ENCODE measurements around the gene MSH3. TPM values are rescaled to one million over a fixed set of nuclear protein-coding genes. Genes with fewer than 3 reads are reported as not detected.
"Not testable (repeated sequence)": the region's sequence is repeated elsewhere in the genome, so short reads cannot be mapped to it uniquely, and the experiment has no call there.

The MSH3 gene
- total RNA-seq, 2 donors from 2014 or later, result 12.3 to 13.0 TPM

GRCh38 chr5:80867233-80867632 lies 212.8 kb downstream of the MSH3 start:
- no peak for DNase-seq (ENCODE audit: low spot score)
- intact Hi-C loops (cut with DNase I), result no loop called here

GRCh38 chr5:80870442-80870841 lies 216.0 kb downstream of the MSH3 start:
- intact Hi-C loops (cut with DNase I), result no loop called here
- no peak for DNase-seq (ENCODE audit: low spot score)

GRCh38 chr5:80871541-80871961 lies 217.1 kb downstream of the MSH3 start:
- no peak for DNase-seq (ENCODE audit: low spot score)
- intact Hi-C loops (cut with DNase I), result no loop called here

GRCh38 chr5:80874162-80874561 lies 219.7 kb downstream of the MSH3 start:
- DNase-seq (ENCODE audit: low spot score), result no peak

GRCh38 chr5:80877592-80877991 lies 223.1 kb downstream of the MSH3 start:
- intact Hi-C loops (cut with DNase I), result no loop called here
- DNase-seq (ENCODE audit: low spot score), result no peak

More at GRCh38 chr5:80874162-80874561, 219.7 kb downstream of the MSH3 start:
- intact Hi-C loops (cut with DNase I), result no loop called here

- intact Hi-C loops (cut with DNase I), result no loop called here
- no peak for DNase-seq (ENCODE audit: low spot score)
Observed at GRCh38 chr5:80881726-80882125, 227.3 kb downstream of the MSH3 start.

- DNase-seq (ENCODE audit: low spot score); intact Hi-C loops (cut with DNase I): not testable (repeated sequence)
Observed at GRCh38 chr5:80883390-80883789, 228.9 kb downstream of the MSH3 start.

- intact Hi-C loops (cut with DNase I), result no loop called here
- DNase-seq (ENCODE audit: low spot score), result no peak
Observed at GRCh38 chr5:80884086-80884813, 229.8 kb downstream of the MSH3 start.

GRCh38 chr5:80884929-80885328 lies 230.5 kb downstream of the MSH3 start:
- no peak for DNase-seq (ENCODE audit: low spot score)
- intact Hi-C loops (cut with DNase I), result no loop called here

GRCh38 chr5:80885396-80886000 lies 231.0 kb downstream of the MSH3 start:
- DNase-seq (ENCODE audit: low spot score), result no peak
- intact Hi-C loops (cut with DNase I), result no loop called here

GRCh38 chr5:80894083-80894482 lies 239.6 kb downstream of the MSH3 start:
- intact Hi-C loops (cut with DNase I), result no loop called here
- no peak for DNase-seq (ENCODE audit: low spot score)

GRCh38 chr5:80895523-80895922 lies 241.1 kb downstream of the MSH3 start:
- DNase-seq (ENCODE audit: low spot score), result no peak
- intact Hi-C loops (cut with DNase I), result no loop called here

GRCh38 chr5:80902624-80903023 lies 248.2 kb downstream of the MSH3 start:
- DNase-seq (ENCODE audit: low spot score); intact Hi-C loops (cut with DNase I): not testable (repeated sequence)

- DNase-seq (ENCODE audit: low spot score), result no peak
- intact Hi-C loops (cut with DNase I), result no loop called here
Observed at GRCh38 chr5:80904533-80905187, 250.2 kb downstream of the MSH3 start.

GRCh38 chr5:80905405-80905804 lies 251.0 kb downstream of the MSH3 start:
- intact Hi-C loops (cut with DNase I), result no loop called here
- DNase-seq (ENCODE audit: low spot score), result no peak

- intact Hi-C loops (cut with DNase I), result no loop called here
- no peak for DNase-seq (ENCODE audit: low spot score)
Observed at GRCh38 chr5:80912479-80912878, 258.0 kb downstream of the MSH3 start.

- DNase-seq (ENCODE audit: low spot score), result no peak
Observed at GRCh38 chr5:80915716-80916115, 261.3 kb downstream of the MSH3 start.

GRCh38 chr5:80916676-80917075 lies 262.2 kb downstream of the MSH3 start:
- intact Hi-C loops (cut with DNase I), result no loop called here
- DNase-seq (ENCODE audit: low spot score), result no peak

More at GRCh38 chr5:80915716-80916115, 261.3 kb downstream of the MSH3 start:
- intact Hi-C loops (cut with DNase I), result no loop called here

GRCh38 chr5:80917631-80918030 lies 263.2 kb downstream of the MSH3 start:
- intact Hi-C loops (cut with DNase I), result no loop called here
- DNase-seq (ENCODE audit: low spot score), result no peak

- no peak for DNase-seq (ENCODE audit: low spot score)
- intact Hi-C loops (cut with DNase I), result no loop called here
Observed at GRCh38 chr5:80919678-80920196, 265.3 kb downstream of the MSH3 start.

All from posterior vena cava (tissue), 2 donors.